GM19455 (cell line): ENCODE data around the gene ERLEC1.
"Not testable (repeated sequence)": the region's sequence is repeated elsewhere in the genome, so short reads cannot be mapped to it uniquely, and the experiment has no call there.

ENCODE experiments used
- ATAC-seq: cut with Tn5 transposase; IDR thresholded peaks from one replicate; pipeline ENCODE4 v1.9.1; 2021; ENCODE audit not compliant: unreplicated experiment

The ERLEC1 gene

DNA sequence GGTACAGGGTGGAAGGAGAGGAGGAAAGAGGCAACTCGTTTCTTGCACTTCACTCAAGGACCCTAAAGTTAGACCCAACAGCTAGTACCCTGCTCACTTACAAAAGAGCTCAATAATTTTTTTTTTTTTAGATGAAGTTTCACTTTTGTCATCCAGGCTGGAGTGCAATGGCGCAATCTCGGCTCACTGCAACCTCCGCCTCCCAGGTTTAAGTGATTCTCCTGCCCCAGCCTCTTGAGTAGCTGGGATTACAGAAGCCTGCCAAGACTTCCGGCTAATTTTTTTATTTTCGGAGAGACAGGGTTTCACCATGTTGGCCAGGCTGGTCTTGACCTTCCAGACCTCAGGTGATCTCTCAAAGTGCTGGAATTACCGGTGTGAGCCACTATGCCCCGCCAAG lies 4.2 kb upstream of the ERLEC1 start:
- no peak for ATAC-seq

DNA sequence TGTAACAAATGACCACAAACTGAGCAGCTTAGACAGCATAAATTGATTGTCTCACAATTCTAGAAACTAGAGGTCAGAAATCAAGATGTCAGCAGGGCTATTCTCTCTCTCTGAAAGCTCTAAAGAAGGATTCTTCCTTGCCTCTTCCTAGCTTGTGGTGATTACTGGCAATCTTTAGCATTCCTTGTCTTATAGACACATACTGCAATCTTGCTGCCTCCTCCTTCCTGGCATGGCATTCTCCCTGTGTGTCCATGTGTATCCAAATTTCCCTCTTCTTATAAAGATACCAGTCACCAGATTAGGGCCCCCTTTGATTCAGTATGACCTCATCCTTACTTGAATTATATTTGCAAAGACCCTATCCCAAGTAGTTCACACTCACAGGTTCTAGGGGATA lies 2.4 kb upstream of the ERLEC1 start:
- ATAC-seq, result no peak

DNA sequence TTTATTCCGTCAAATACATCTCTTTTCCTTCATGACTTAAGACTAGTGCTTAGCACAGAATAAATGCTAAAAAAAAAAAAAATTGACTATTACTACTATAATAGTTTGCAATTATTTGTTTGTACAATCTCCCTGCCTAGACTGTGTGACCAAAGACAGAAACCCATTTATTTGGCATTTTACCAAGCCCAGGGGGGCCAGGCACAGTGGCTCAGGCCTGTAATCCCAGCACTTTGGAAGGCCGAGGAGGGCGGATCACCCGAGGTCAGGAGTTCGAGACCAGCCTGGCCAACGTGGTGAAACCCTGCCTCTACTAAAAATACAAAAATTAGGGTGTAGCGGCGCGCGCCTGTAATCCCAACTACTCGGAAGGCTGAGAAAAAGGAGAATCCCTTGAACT lies 1.5 kb upstream of the ERLEC1 start:
- ATAC-seq, result no peak

DNA sequence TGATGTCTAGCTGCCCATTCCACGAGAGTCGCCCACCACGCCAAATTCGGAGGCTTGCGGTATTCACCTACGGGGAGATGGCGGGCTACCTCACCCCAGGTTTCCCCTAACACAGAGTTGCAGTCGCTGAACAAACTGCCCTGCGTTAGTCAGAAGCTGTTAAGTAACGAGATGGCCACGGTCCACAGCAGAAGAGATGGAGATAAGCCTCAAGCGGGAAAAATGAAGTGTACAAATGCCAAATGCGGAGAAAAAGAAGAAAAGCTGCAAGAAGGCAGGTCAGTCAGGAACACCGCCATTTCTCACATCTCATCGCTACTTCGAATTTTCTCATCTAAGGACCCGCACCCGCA lies 516 bp upstream of the ERLEC1 start:
- ATAC-seq, result peak; percentile 1

DNA sequence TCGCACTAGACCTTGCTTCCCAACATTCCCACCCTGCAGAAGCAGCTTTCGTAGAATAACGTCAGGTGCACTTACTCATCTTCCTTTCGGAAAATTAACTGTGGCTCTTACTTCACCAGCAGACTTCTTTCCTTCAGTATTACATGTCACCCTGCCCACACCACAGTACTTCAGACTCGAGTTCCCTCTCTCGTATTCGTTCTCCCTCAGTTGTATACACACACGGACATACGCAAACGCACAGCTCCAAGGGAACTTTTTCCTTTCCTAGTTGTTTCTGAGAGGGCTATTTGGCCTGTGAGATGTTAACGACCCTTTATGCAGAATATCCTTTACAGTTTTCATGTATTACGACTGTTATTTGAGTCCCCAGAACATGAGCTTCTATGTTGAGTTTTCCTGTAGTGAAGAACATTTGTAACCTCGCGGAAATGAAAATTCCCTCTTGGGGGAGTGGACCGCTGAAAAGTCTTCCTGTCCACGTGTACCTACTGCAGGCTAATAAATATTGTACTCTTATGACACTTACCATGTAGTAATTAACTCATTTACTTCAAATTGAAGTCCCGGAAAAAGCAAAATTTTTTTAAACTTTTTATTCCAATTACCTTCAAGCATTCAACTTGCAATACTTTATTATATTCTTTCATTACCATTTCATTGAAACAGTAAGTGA lies 908 bp downstream of the ERLEC1 start:
- ATAC-seq, result no peak

DNA sequence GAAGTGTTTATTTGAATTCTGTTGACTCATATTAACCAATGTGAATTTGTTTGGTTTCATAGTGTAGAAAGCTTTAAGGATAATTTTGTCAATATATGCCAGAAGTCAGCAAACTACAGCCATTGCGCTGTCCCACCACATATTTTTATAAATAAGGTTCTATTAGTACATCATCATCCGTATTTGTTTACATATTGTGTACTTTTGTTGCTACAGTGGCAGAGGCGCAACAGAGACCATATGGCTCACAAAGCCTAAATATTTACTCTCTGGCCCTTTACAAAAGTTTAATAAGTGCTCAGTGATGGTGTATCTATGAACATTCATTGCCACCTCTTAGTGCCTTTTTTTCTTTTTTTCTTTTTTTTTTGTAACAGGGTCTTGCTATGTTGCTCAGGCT lies 6.4 kb downstream of the ERLEC1 start:
- ATAC-seq, result no peak

DNA sequence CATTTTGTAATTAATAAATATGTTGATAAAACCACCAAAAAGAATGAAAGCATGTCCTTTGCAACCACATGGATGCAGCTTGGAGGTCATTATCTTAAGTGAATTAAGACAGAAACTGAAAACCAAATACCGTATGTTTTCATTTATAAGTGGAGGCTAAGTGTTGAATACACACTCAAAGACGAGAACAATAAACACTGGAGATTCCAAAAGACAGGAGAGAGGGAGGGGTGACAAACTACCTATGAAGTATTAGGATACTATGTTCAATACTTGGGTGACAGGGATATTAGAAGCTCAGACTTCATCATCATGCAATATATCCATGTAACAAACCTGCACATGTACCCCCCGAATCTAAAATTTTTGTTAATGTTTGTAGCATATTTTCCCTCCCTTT lies 7.0 kb downstream of the ERLEC1 start:
- ATAC-seq, result no peak

DNA sequence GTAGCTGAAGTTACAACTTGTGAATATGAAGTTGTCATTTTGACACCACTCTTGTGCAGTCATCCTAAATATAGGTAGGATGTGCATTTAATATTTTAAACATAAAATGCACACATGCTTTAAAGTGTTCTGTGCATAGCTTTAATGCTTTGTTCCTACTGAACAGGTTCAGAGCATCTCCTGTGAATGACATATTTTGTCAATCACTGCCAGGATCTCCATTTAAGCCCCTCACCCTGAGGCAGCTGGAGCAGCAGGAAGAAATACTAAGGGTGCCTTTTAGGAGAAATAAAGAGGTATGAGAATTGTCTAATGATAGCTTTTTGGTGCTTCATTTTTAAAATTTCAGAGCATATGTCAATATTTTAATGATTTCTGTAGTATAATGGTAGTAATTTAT lies 14.7 kb downstream of the ERLEC1 start:
- no peak for ATAC-seq

DNA sequence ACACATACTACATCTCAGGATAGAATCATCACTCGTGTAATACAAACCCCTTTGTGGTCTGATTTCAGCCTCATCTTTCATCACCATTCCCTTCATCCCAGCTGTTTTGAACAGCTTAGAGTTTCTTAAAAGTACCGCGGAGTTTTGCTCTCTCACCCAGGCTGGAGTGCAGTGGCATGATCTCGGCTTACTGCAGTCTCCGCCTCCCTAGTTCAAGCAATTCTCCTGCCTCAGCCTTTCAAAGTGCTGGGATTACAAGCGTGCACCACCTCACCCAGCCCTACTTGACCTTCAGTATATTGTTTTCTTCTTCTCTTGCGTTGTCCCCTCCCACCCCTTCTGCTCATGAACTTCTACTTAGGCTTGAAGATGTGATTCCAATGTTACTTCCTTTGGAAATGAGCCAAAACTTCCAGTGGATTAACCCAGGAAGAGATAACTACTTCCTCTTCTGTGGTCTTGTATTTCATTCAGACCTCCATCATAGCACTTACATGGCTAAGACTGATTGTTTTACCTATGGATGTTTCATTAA lies 15.8 kb downstream of the ERLEC1 start:
- ATAC-seq, result no peak

DNA sequence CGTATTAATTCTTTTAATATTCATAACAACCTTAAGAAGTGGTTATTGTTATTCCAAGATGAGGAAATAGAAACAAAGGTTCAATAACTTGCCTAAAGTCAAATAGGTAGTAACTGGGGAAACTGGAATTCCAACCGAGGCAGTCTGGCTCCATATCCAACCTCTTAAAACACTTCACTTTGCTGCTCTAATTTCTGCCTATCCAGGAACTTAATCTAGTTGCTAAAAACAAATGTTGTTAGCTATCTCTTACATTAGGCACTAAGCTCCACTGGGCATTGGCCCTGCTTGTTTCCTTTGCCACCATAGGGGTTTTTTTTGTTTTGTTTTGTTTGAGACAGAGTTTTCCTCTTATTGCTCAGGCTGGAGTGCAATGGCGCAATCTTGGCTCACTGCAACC lies 24.8 kb downstream of the ERLEC1 start:
- ATAC-seq, result no peak

DNA sequence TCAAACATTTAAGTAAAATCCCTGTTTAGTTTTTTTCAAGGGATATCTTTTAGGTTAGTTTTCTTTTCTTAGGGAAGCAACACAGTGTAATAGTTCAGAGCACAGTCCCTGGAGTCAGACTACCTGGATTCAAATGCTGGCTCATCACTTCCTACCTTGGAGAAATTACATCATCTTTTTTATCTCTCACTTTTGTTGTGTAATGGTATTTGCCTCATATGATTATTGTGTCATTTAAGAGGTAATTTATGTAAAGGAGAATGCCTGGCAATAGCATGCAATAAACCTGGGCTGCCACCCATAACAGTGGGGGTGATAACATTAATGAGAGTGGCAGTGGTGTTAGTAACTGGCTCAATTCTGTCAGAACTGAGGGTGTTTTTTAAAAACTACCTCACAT lies 26.3 kb downstream of the ERLEC1 start:
- no peak for ATAC-seq

DNA sequence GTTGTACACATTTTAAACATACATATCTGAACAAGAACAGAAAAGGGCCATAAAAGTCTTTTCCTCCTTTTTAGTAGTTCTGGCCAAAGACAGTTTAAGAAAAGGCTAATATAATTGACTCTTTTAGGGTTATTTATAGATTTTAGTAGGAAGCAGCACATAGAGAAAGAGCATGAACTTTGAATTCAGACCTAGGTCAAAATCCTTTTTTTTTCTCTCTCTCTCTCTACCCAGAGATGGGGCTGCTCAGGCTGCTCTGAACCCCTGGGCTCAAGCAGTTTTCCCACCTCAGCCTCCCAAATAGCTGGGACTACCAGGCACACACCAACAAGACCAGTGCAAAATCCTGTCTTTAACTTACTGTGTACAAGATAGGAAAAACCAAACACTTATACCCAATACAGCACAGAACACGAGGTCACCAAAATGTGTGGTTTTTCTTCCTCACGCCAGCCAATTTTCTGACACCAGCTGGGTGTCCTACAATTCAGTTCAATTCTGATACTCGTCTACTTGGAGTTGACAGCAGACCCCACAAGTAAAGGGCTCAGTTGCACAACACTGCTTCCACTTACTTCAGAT lies 32.1 kb downstream of the ERLEC1 start:
- ATAC-seq, result no peak

DNA sequence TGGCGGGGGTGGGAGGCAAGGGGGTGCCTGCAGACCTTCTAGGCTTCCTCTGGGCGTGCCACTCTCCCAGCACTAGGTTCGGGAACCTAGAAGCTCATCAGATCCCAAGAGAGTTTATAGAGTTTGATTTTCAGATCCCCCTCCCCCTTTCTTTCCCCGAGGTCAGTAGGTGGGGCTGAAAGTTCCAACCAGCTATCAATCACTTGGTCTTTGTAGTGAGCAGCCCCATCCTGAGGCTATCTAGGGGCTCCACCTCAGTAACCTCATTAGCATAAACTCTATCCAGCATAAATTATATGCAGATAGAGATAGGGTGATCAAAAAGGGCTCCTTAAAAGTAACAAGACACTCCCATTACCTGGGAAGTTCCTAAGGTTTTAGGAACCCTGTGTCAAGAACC lies 32.8 kb downstream of the ERLEC1 start:
- no peak for ATAC-seq

DNA sequence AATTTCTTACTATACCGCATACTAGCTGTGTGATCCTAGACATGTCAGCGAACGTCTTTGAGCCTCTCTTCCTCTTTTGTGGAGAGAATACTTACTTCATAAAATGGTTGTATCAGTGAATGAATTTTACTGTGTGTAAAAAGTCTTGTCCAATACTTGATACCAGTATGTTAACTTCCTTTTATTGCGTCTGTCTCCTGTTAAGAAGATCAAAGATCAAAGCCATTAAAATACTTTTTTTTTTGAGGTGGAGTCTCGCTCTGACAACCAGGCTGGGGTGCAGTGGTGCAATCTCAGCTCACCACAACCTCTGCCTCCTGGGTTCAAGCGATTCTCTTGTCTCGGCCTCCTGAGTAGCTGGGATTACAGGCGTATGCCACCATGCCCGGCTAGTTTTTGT lies 33.2 kb downstream of the ERLEC1 start:
- ATAC-seq, result no peak

DNA sequence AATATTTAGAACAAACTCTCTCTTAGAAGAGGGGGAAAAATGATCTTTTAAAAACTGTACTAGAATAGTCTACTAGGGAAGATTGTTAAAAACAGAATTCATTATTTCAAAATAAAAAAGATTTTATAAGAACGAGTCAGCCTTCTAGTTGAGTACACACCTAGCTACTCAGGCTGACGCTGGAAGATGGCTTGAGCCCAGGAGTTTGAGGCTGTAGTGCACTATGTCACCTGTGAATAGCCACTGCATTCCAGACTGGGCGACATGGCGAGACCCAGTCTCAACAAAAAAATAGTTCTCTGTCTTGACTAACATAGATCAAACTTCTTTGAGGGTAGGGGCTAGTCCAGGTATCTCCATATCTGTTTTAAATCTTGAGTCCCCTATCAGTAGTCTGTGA lies 33.9 kb downstream of the ERLEC1 start:
- no peak for ATAC-seq

DNA sequence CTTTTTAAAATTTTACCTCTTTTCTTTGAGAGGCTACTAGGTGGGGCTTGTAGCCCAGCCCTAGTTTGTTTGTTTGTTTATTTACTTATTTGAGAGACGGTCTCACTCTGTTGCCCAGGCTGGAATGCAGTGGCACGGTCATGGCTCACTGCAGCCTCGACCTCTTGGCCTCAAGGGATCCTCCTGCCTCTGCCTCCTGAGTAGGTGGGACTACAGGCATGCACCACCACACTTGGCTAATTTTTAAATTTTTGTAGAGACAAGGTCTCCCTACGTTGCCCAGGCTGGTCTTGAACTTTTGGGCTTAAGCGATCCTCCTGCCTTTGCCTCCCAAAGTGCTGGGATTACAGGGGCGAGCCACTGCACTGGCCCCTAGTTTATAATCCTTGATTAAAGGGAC lies 35.0 kb downstream of the ERLEC1 start:
- no peak for ATAC-seq

DNA sequence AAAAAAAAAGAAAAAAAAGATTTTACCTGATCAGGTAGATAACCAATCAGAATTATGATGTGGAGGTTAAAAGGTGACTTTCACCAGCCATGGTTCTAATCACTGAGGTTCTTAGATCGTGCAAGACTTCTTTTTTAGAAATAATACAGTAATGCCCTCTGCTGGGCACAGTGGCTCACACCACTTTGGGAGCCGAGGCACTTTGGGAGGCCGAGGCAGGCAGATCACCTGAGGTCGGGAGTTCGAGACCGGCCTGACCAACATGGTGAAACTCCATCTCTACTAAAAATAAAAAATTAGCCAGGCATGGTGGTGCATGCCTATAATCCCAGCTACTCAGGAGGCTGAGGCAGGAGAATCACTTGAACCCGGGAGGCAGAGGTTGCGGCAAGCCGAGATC lies 36.8 kb downstream of the ERLEC1 start:
- ATAC-seq, result not testable (repeated sequence)

DNA sequence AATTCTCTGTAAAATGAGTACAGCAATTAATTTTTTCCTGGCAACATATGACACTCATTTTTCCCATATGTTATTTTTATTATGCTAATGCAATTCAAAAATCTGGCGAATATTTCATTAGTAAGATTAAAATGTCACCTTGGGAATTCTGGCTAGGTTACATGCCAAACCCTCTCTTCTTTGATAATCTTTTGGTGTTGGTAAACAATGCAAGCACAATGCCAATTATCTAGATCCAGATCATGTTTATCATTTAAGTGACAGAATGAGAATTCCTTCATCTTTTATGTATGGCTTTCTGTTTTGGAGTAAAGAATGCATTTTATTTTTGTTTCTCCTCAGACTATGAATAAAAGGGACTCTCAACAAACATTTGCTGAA lies 39.2 kb downstream of the ERLEC1 start:
- no peak for ATAC-seq

DNA sequence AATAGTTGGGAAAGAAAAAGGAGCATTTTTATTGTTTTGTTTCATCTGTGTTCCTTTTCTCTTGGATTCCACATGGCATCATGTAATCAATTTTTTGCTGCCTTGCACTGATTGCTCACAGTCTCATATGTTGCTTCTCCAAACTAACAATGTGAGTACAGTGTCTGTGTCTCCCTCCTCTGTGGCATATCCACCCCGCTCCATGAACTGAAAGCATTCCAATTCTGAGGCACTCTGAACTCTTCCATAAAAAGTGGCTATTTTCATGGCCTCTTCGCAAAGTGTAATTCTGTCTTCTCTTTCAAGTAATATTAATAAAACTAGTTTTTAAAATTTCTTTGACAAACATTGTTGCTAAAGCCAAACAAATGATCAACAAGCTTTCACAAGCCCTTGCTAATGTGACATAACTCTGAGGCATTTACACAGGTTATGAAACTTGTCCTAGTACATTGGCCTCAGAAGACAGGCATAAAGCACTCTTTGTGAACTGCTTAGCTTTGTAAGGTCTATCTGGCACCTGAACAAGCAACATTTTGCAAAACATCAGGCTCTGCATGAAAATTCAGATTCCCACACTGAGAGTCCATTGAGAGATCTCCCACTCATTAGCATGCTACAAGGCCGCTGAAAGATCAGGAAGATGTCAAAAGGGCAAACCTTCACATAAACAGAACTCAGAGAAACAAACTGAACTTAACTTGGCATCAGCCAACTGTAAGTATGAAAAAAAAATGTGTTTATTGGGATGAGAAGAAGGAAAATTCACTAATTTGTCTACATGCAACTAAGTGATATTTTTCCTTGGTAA lies 39.9 kb downstream of the ERLEC1 start:
- no peak for ATAC-seq

DNA sequence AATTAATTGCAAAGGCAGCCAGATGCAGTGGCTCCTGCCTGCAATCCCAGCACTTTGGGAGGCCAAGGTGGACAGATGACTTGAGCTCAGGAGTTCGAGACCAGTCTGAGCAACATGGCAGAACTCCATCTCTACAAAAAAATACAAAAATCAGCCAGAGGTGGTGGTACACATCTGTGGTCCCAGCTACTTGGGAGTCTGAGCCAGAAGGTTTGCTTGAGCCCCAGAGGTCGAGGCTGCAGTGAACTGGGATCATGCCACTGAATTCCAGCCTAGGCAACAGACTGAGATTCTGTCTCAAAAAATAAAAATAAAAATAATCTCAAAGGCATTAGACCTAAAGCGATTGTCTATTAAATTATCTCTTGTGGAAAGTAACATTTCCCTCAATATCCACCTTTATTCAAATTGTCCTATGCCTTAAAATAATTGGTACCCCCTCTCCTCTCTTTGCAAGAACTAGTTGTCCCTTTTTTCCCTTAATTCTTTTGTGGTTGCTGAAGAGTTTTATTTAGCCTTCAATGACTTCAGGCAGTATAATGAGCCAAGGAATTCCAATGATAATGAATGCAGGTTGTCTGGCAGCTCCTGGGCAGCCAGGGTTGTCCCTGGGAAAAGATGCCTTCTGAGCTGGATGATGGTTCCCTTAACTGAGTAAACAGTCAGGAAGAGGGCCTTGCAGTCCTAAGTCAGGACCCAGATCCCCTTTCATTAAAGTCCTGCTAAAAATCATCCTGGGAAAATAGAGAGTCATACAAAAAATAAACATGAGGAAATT lies 40.7 kb downstream of the ERLEC1 start:
- no peak for ATAC-seq

DNA sequence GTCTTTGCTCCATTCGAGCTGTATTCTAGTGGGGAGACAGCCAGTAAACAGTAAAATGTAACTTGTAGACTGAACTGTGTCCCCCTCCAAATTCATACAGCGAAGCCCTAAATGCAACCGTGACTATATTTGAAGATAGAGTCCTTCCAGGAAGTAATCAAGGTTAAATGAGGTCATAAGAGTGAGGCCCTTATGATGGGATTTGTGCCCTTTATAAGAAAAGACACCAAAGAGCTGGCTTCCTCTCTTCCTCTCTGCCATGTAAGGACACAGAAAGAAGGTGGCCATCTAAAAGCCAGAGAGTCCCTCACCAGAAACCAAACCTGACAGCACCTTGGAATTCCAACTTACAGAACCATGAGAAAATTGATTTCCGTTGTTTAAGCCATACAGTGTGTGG lies 41.5 kb downstream of the ERLEC1 start:
- ATAC-seq, result no peak
